ENCODE measurements around the gene CARMIL1. TPM values are rescaled to one million over a fixed set of nuclear protein-coding genes. Genes with fewer than 3 reads are reported as not detected.

CARMIL1 gene
- total RNA-seq, 1 experiment from 2014 or later = 23.6 TPM

- Histone ChIP-seq H3T11ph (ENCODE audit: low read length) (no peak overlapping the region), H3K9me3 (ENCODE audit: control insufficient read depth, low read depth, low read length) (no peaks in the 10 kb centered on the region), H3K14ac (ENCODE audit: insufficient read depth, low read length) (no peak overlapping the region), H2BK120ac (ENCODE audit: low read depth, low read length, poor library complexity, severe bottlenecking) (no peak overlapping the region), H2BK5ac (ENCODE audit: insufficient read length, low read length) (no peak overlapping the region), H3K4ac (ENCODE audit: low read depth, low read length) (no peak overlapping the region), H3K18ac (ENCODE audit: insufficient read length, low read depth, low read length) (no peak overlapping the region), H3K79me1 (ENCODE audit: insufficient read depth, low read depth, low read length, poor library complexity, severe bottlenecking) (peaks cover 3% of the 10 kb centered on the region), H2BK12ac (ENCODE audit: insufficient read length, low read depth, low read length) (no peak overlapping the region), H3K27ac (ENCODE audit: insufficient read length, low read depth, low read length) (no peak overlapping the region), H4K5ac (ENCODE audit: insufficient read length, low read depth, low read length) (no peak overlapping the region), H3K79me2 (ENCODE audit: insufficient read depth, low read length) (peaks cover 9% of the 10 kb centered on the region; the same call in 1 of the 2 replicates), H2BK20ac (ENCODE audit: low read depth, low read length, poor library complexity, severe bottlenecking) (no peak overlapping the region), H2AFZ (ENCODE audit: low read length) (no peak overlapping the region), H3K27me3 (ENCODE audit: insufficient read depth, low read length) (no peaks in the 10 kb centered on the region), H4K8ac (replicated peaks; ENCODE audit: insufficient read length, low read depth, low read length) (no peak overlapping the region), H3K56ac (ENCODE audit: insufficient read length, low read depth, low read length) (no peak overlapping the region), H4K91ac (ENCODE audit: insufficient read length, low read depth, low read length) (no peak overlapping the region), H3K4me2 (ENCODE audit: insufficient read depth, insufficient read length, low read length) (no peak overlapping the region), H4K20me1 (ENCODE audit: control insufficient read depth, insufficient read depth, insufficient read length) (no peaks in the 10 kb centered on the region), H3K23me2 (ENCODE audit: insufficient read length, low read depth, low read length, poor library complexity, severe bottlenecking) (no peaks in the 10 kb centered on the region), H2AK5ac (ENCODE audit: insufficient read length, low read length) (no peak overlapping the region), H2BK15ac (ENCODE audit: low read depth, low read length) (no peak overlapping the region), H3K23ac (ENCODE audit: insufficient read length, low read depth, low read length) (no peak overlapping the region), H3K9ac (ENCODE audit: extremely low read depth, insufficient read length, low read length) (no peak overlapping the region), H3K4me1 (ENCODE audit: insufficient read depth, low read length) (peaks cover 8% of the 10 kb centered on the region; the same call in 1 of the 2 replicates)
- Mint-ChIP-seq H3K27me3 (ENCODE audit: low read depth) (no peaks in the 10 kb centered on the region), H3K4me1 (peaks cover 26 to 28% of the 10 kb centered on the region in 2 experiments), H3K4me3 (no peak overlapping the region), H3K27ac (no peak overlapping the region), H3K36me3 (ENCODE audit: insufficient read depth in 1 of 3, low read depth in 3 of 3) (no peaks in the 10 kb centered on the region), H3K9me3 (no peaks in the 10 kb centered on the region)
- no peak for DNase-seq
- WGBS (ENCODE audit: extremely low coverage, insufficient read length, low lambda C conversion rate) = no CpG with 5 or more reads among the region's 4 CpGs
- no peak for TF ChIP-seq CTCF (conservative IDR thresholded peaks at IDR 0.05)
Measured at GRCh38 chr6:25326126-25326525, 47.0 kb downstream of the CARMIL1 start.

Measured in H9 (cell line).